HepG2 (cell line): ENCODE data around the gene OR6S1. TPM values are rescaled to one million over a fixed set of nuclear protein-coding genes. Genes with fewer than 3 reads are reported as not detected.

ENCODE experiments used
- BORCS8-MEF2B ChIP-seq: sonication (generic); formaldehyde crosslinking; IDR thresholded peaks from 2 replicates; pipeline ENCODE4 v1.8.0; 2022; ENCODE audit warnings: mild to moderate bottlenecking, missing genetic modification reagents
- CBX5 ChIP-seq: sonication (generic); formaldehyde crosslinking; IDR thresholded peaks from 2 replicates; pipeline ENCODE4 v1.4.0; 2020; ENCODE audit warnings: missing genetic modification reagents, borderline replicate concordance
- GLI4 ChIP-seq: sonication (generic); formaldehyde crosslinking; IDR thresholded peaks from 2 replicates; pipeline ENCODE4 v1.5.1; 2020; ENCODE audit warnings: missing genetic modification reagents, mild to moderate bottlenecking, moderate library complexity, borderline replicate concordance
- IKZF1 ChIP-seq: fragments of 450-650 bp; IDR thresholded peaks from 2 replicates; pipeline ENCODE4 v1.7.1; 2016
- IRF2 ChIP-seq: IDR thresholded peaks from 2 replicates; pipeline ENCODE4 v1.6.1; 2018; ENCODE audit warnings: missing genetic modification reagents, missing compliant biosample characterization
- MTERF4 ChIP-seq: sonication (generic); formaldehyde crosslinking; IDR thresholded peaks from 2 replicates; pipeline ENCODE4 v1.8.0; 2023; ENCODE audit warnings: mild to moderate bottlenecking, missing genetic modification reagents
- MXI1 ChIP-seq: IDR thresholded peaks from 3 replicates; pipeline ENCODE4 v1.6.1; 2012; ENCODE audit warnings: low read depth, low read length, inconsistent platforms, borderline replicate concordance
- NBN ChIP-seq: fragments of 450-650 bp; conservative IDR thresholded peaks from 2 replicates; pipeline ENCODE4 v1.6.1; 2017
- NFE2 ChIP-seq: sonication (generic); formaldehyde crosslinking; IDR thresholded peaks from 2 replicates; pipeline ENCODE4 v1.4.0; 2020; ENCODE audit warnings: missing genetic modification reagents
- NRL ChIP-seq: sonication (generic); formaldehyde crosslinking; IDR thresholded peaks from 2 replicates; pipeline ENCODE4 v1.5.0; 2020; ENCODE audit warnings: missing genetic modification reagents, mild to moderate bottlenecking, moderate library complexity, borderline replicate concordance
- ONECUT2 ChIP-seq: sonication (generic); formaldehyde crosslinking; IDR thresholded peaks from 2 replicates; pipeline ENCODE4 v1.4.0; 2020; ENCODE audit warnings: missing genetic modification reagents
- POLR2A ChIP-seq, 2 experiments: IDR thresholded peaks; 2 replicates each; pipeline ENCODE4 v1.6.1; 2011; ENCODE audit warnings: low read depth in 2 of 2, low read length in 2 of 2, mild to moderate bottlenecking in 1 of 2, moderate library complexity in 1 of 2; ENCODE audit not compliant: insufficient read depth in 1 of 2
- TFDP1 ChIP-seq: IDR thresholded peaks from 2 replicates; pipeline ENCODE4 v1.6.1; 2016; ENCODE audit warnings: missing compliant biosample characterization, missing genetic modification reagents, borderline replicate concordance
- TRIM22 ChIP-seq: fragments of 450-650 bp; IDR thresholded peaks from 2 replicates; pipeline ENCODE4 v1.6.1; 2017
- ZFP36L1 ChIP-seq: sonication (generic); formaldehyde crosslinking; IDR thresholded peaks from 2 replicates; pipeline ENCODE4 v1.8.0; 2022; ENCODE audit warnings: mild to moderate bottlenecking, missing genetic modification reagents, moderate library complexity
- ZNF30 ChIP-seq: sonication (generic); formaldehyde crosslinking; IDR thresholded peaks from 2 replicates; pipeline ENCODE4 v1.5.0; 2020; ENCODE audit warnings: mild to moderate bottlenecking, missing genetic modification reagents
- ZNF740 ChIP-seq: sonication (generic); formaldehyde crosslinking; IDR thresholded peaks from 2 replicates; pipeline ENCODE4 v1.4.0; 2020; ENCODE audit warnings: missing genetic modification reagents
- ZSCAN29 ChIP-seq: sonication (generic); formaldehyde crosslinking; conservative IDR thresholded peaks from 2 replicates; pipeline ENCODE4 v1.4.0; 2020; ENCODE audit warnings: mild to moderate bottlenecking, missing genetic modification reagents
- polyA plus RNA-seq, 8 experiments: library from polyadenylated mRNA; depleted of rRNA in 3 of 8; stranded (reverse) in 7 of 8; unstranded in 1 of 8; fragments of >200 nt; fragmentation: Illumina TruSeq in 4 of 8; extraction: Trizol in 4 of 8; gene quantifications; 2 replicates each; pipeline versions ENCODE4 v1.2.1 to v1.2.3, GENCODE V29; 2011 to 2016; ENCODE audit warnings: low read depth in 4 of 8, missing spikeins in 1 of 8, mixed read lengths in 1 of 8; ENCODE audit not compliant: insufficient read depth in 1 of 8
- total RNA-seq, 5 experiments: library from RNA; depleted of rRNA; stranded (reverse); fragments of >200 nt; fragmentation: Illumina TruSeq; extraction: Trizol; gene quantifications; 2 replicates each; pipeline ENCODE4 v1.2.3, GENCODE V29; 2016; ENCODE audit warnings: low read depth in 1 of 5
- TF ChIP-seq, protein P1 (sequence below): sonication (generic); formaldehyde crosslinking; IDR thresholded peaks from 2 replicates; pipeline ENCODE4 v1.9.0; 2022; ENCODE audit warnings: missing genetic modification reagents, mild to moderate bottlenecking, borderline replicate concordance
- TF ChIP-seq, protein P2 (sequence below): sonication (generic); formaldehyde crosslinking; IDR thresholded peaks from 2 replicates; pipeline ENCODE4 v1.4.0; 2020; ENCODE audit warnings: mild to moderate bottlenecking, missing genetic modification reagents

Gene OR6S1
- total and polyA plus RNA-seq, 2 of the 13 experiments (the other 11 are each of a cell fraction or from before 2014, with no cell fraction given), result 0.09 TPM; not detected in 1

- TF ChIP-seq NRL, result peak; percentile 94; the same call in 1 of the 2 replicates
- TF ChIP-seq CBX5 (CRISPR knock-in tag), result peak; percentile 88; the same call in 1 of the 2 replicates
- TF ChIP-seq, protein P1, sequence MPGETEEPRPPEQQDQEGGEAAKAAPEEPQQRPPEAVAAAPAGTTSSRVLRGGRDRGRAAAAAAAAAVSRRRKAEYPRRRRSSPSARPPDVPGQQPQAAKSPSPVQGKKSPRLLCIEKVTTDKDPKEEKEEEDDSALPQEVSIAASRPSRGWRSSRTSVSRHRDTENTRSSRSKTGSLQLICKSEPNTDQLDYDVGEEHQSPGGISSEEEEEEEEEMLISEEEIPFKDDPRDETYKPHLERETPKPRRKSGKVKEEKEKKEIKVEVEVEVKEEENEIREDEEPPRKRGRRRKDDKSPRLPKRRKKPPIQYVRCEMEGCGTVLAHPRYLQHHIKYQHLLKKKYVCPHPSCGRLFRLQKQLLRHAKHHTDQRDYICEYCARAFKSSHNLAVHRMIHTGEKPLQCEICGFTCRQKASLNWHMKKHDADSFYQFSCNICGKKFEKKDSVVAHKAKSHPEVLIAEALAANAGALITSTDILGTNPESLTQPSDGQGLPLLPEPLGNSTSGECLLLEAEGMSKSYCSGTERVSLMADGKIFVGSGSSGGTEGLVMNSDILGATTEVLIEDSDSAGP, result peak; percentile 95
- TF ChIP-seq GLI4 (CRISPR knock-in tag), result no peak; the same call in 1 of the 2 replicates
- no peak for TF ChIP-seq POLR2A (IDR thresholded peaks at IDR 0.05; ENCODE audit: insufficient read depth in 1 of 2, low read depth in 2 of 2, low read length in 2 of 2)
- TF ChIP-seq ZSCAN29 (CRISPR knock-in tag), result peak; percentile 88
- TF ChIP-seq ZNF740 (CRISPR knock-in tag), result no peak
- peak; percentile 74; the same call in 2 of the 3 replicates for TF ChIP-seq MXI1
- TF ChIP-seq BORCS8-MEF2B (CRISPR knock-in tag), result peak; percentile 84
- no peak for TF ChIP-seq NFE2
- TF ChIP-seq TFDP1 (CRISPR knock-in tag), result peak; percentile 80; the same call in 1 of the 2 replicates
- TF ChIP-seq IRF2 (CRISPR knock-in tag), result peak; percentile 76
- TF ChIP-seq ZFP36L1 (CRISPR knock-in tag), result peak; percentile 93
- TF ChIP-seq, protein P2, sequence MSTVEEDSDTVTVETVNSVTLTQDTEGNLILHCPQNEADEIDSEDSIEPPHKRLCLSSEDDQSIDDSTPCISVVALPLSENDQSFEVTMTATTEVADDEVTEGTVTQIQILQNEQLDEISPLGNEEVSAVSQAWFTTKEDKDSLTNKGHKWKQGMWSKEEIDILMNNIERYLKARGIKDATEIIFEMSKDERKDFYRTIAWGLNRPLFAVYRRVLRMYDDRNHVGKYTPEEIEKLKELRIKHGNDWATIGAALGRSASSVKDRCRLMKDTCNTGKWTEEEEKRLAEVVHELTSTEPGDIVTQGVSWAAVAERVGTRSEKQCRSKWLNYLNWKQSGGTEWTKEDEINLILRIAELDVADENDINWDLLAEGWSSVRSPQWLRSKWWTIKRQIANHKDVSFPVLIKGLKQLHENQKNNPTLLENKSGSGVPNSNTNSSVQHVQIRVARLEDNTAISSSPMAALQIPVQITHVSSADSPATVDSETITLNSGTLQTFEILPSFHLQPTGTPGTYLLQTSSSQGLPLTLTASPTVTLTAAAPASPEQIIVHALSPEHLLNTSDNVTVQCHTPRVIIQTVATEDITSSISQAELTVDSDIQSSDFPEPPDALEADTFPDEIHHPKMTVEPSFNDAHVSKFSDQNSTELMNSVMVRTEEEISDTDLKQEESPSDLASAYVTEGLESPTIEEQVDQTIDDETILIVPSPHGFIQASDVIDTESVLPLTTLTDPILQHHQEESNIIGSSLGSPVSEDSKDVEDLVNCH (CRISPR knock-in tag), result no peak
- TF ChIP-seq ONECUT2 (CRISPR knock-in tag), result peak; percentile 19; the same call in 1 of the 2 replicates
- TF ChIP-seq TRIM22, result no peak
- no peak for TF ChIP-seq IKZF1
- TF ChIP-seq ZNF30 (CRISPR knock-in tag), result 0 out of 2 replicates have a peak, but pooled peaks have one; percentile 31
- peak; percentile 70; the same call in 1 of the 2 replicates for TF ChIP-seq MTERF4 (CRISPR knock-in tag)
- no peak for TF ChIP-seq NBN
Observed at GRCh38 chr14:20613094-20614037, 28.1 kb downstream of the OR6S1 start (continued).
